ENCODE results near the gene TSPAN15. TPM values are rescaled to one million over a fixed set of nuclear protein-coding genes. Genes with fewer than 3 reads are reported as not detected.
"Not testable (repeated sequence)": the region's sequence is repeated elsewhere in the genome, so short reads cannot be mapped to it uniquely, and the experiment has no call there.

TSPAN15 gene
- total and polyA plus RNA-seq, 2 donors (not counting 1 experiment from before 2014, with no cell fraction given), result 0.56 to 2.6 TPM

- Histone ChIP-seq H4K20me1 (ENCODE audit: control insufficient read depth, extremely low read depth, insufficient read depth, low read length) (no peaks in the 10 kb centered on the region), H3K27ac (ENCODE audit: insufficient read depth, low read length) (no peak overlapping the region), H3K4me2 (ENCODE audit: extremely low read depth, insufficient read depth, low read length) (no peak overlapping the region), H3K27me3 (ENCODE audit: control insufficient read depth, insufficient read depth, low read length) (peaks cover 10% of the 10 kb centered on the region), H3K4me1 (ENCODE audit: control insufficient read depth, extremely low read depth, insufficient read depth, low read length) (no peaks in the 10 kb centered on the region), H3K9me3 (ENCODE audit: control insufficient read depth, insufficient read depth, low read depth, low read length) (no peaks in the 10 kb centered on the region), H3K79me2 (ENCODE audit: control insufficient read depth, insufficient read depth, low read length) (no peaks in the 10 kb centered on the region), H3K36me3 (ENCODE audit: control insufficient read depth, insufficient read depth, low read length) (no peaks in the 10 kb centered on the region), H3K4me3 (replicated peaks in 1 of 4; ENCODE audit: control extremely low read depth in 1 of 4, insufficient read depth in 1 of 4, low read depth in 3 of 4, low read length in 4 of 4) (no peak overlapping the region), H2AFZ (ENCODE audit: low read length) (no peak overlapping the region), H3K9ac (ENCODE audit: insufficient read depth, low read length) (no peak overlapping the region)
- TF ChIP-seq EZH2 (IDR thresholded peaks at IDR 0.05; ENCODE audit: low read length, missing control alignments), result no peak
- no peak for DNase-seq (ENCODE audit: low read depth in 2 of 2)
Observed at GRCh38 chr10:69486922-69487730, 35.9 kb downstream of the TSPAN15 start.

- not testable (repeated sequence) for H3K4me2 ChIP-seq (ENCODE audit: extremely low read depth, insufficient read depth, low read length); H2AFZ ChIP-seq (ENCODE audit: low read length); H3K4me3 ChIP-seq (replicated peaks in 1 of 4; ENCODE audit: control extremely low read depth in 1 of 4, insufficient read depth in 1 of 4, low read depth in 3 of 4, low read length in 4 of 4); H3K4me1 ChIP-seq (ENCODE audit: control insufficient read depth, extremely low read depth, insufficient read depth, low read length); H3K9me3 ChIP-seq (ENCODE audit: control insufficient read depth, insufficient read depth, low read depth, low read length); H4K20me1 ChIP-seq (ENCODE audit: control insufficient read depth, extremely low read depth, insufficient read depth, low read length); H3K36me3 ChIP-seq (ENCODE audit: control insufficient read depth, insufficient read depth, low read length); H3K27ac ChIP-seq (ENCODE audit: insufficient read depth, low read length); H3K79me2 ChIP-seq (ENCODE audit: control insufficient read depth, insufficient read depth, low read length); H3K9ac ChIP-seq (ENCODE audit: insufficient read depth, low read length); DNase-seq (ENCODE audit: low read depth in 2 of 2)
- peaks cover 10% of the 10 kb centered on the region for H3K27me3 ChIP-seq (ENCODE audit: control insufficient read depth, insufficient read depth, low read length)
Observed at GRCh38 chr10:69488149-69488844, 37.0 kb downstream of the TSPAN15 start.

GRCh38 chr10:69488856-69489255 is 37.6 kb downstream of the TSPAN15 start:
- H3K4me2 ChIP-seq (ENCODE audit: extremely low read depth, insufficient read depth, low read length); H3K4me3 ChIP-seq (replicated peaks in 1 of 4; ENCODE audit: control extremely low read depth in 1 of 4, insufficient read depth in 1 of 4, low read depth in 3 of 4, low read length in 4 of 4); H3K9ac ChIP-seq (ENCODE audit: insufficient read depth, low read length); H3K36me3 ChIP-seq (ENCODE audit: control insufficient read depth, insufficient read depth, low read length); H2AFZ ChIP-seq (ENCODE audit: low read length); H4K20me1 ChIP-seq (ENCODE audit: control insufficient read depth, extremely low read depth, insufficient read depth, low read length); H3K9me3 ChIP-seq (ENCODE audit: control insufficient read depth, insufficient read depth, low read depth, low read length); H3K27ac ChIP-seq (ENCODE audit: insufficient read depth, low read length); H3K79me2 ChIP-seq (ENCODE audit: control insufficient read depth, insufficient read depth, low read length); H3K4me1 ChIP-seq (ENCODE audit: control insufficient read depth, extremely low read depth, insufficient read depth, low read length): not testable (repeated sequence)
- DNase-seq (ENCODE audit: low read depth in 2 of 2), result peak in 1 of 2 donors; percentile 2
- peaks cover 10% of the 10 kb centered on the region for H3K27me3 ChIP-seq (ENCODE audit: control insufficient read depth, insufficient read depth, low read length)

GRCh38 chr10:69489506-69490090 is 38.3 kb downstream of the TSPAN15 start:
- H3K4me1 ChIP-seq (ENCODE audit: control insufficient read depth, extremely low read depth, insufficient read depth, low read length), result no peaks in the 10 kb centered on the region
- TF ChIP-seq EZH2 (IDR thresholded peaks at IDR 0.05; ENCODE audit: low read length, missing control alignments) (no peak), CTCF (conservative IDR thresholded peaks at IDR 0.05 in 1 of 2, IDR thresholded peaks at IDR 0.05 in 1 of 2; ENCODE audit: low read depth in 1 of 2, low read length in 2 of 2) (no peak)
- H3K9me3 ChIP-seq (ENCODE audit: control insufficient read depth, insufficient read depth, low read depth, low read length), result no peaks in the 10 kb centered on the region
- H3K4me3 ChIP-seq (replicated peaks in 1 of 4; ENCODE audit: control extremely low read depth in 1 of 4, insufficient read depth in 1 of 4, low read depth in 3 of 4, low read length in 4 of 4), result no peak overlapping the region
- no peak overlapping the region for H3K27ac ChIP-seq (ENCODE audit: insufficient read depth, low read length)
- no peak overlapping the region for H3K4me2 ChIP-seq (ENCODE audit: extremely low read depth, insufficient read depth, low read length)
- no peaks in the 10 kb centered on the region for H3K79me2 ChIP-seq (ENCODE audit: control insufficient read depth, insufficient read depth, low read length)
- no peak overlapping the region for H2AFZ ChIP-seq (ENCODE audit: low read length)
- H4K20me1 ChIP-seq (ENCODE audit: control insufficient read depth, extremely low read depth, insufficient read depth, low read length), result no peaks in the 10 kb centered on the region
- H3K9ac ChIP-seq (ENCODE audit: insufficient read depth, low read length), result no peak overlapping the region
- H3K27me3 ChIP-seq (ENCODE audit: control insufficient read depth, insufficient read depth, low read length), result peaks cover 10% of the 10 kb centered on the region
- H3K36me3 ChIP-seq (ENCODE audit: control insufficient read depth, insufficient read depth, low read length), result no peaks in the 10 kb centered on the region
- no peak for DNase-seq (ENCODE audit: low read depth in 2 of 2)
